Chondrocyte (in vitro differentiated cells): Measurements from ENCODE around the gene CATSPERE. TPM values are rescaled to one million over a fixed set of nuclear protein-coding genes. Genes with fewer than 3 reads are reported as not detected.
"Not testable (repeated sequence)": the region's sequence is repeated elsewhere in the genome, so short reads cannot be mapped to it uniquely, and the experiment has no call there.

Experiments
- DNase-seq: peaks from one replicate; pipeline ENCODE4 v3.0.0; 2021; ENCODE audit warnings: mixed read lengths, low spot score
- H3K27ac Mint-ChIP-seq: one replicate; pipeline ENCODE4 v1.8.0; 2021; ENCODE audit warnings: mild to moderate bottlenecking, moderate library complexity, mixed read lengths; ENCODE audit not compliant: unreplicated experiment
- H3K27me3 Mint-ChIP-seq: 2 replicates; pipeline ENCODE4 v1.8.0; 2021; ENCODE audit warnings: low read depth, mixed read lengths
- H3K36me3 Mint-ChIP-seq: 2 replicates; pipeline ENCODE4 v1.8.0; 2021; ENCODE audit warnings: low read depth, mixed read lengths
- H3K4me1 Mint-ChIP-seq: 2 replicates; pipeline ENCODE4 v1.8.0; 2021; ENCODE audit warnings: low read depth, mild to moderate bottlenecking, mixed read lengths
- H3K4me3 Mint-ChIP-seq: one replicate; pipeline ENCODE4 v1.8.0; 2021; ENCODE audit warnings: mild to moderate bottlenecking, moderate library complexity, mixed read lengths; ENCODE audit not compliant: unreplicated experiment
- H3K9me3 Mint-ChIP-seq: 2 replicates; pipeline ENCODE4 v1.8.0; 2021; ENCODE audit warnings: low read depth, mixed read lengths
- total RNA-seq: library from RNA; stranded (reverse); gene quantifications from 3 replicates; pipeline ENCODE4 v1.2.1, GENCODE V29; 2021
- TF ChIP-seq, protein P1 (sequence below): fragments of 200-600 bp; sonication (generic); IDR thresholded peaks from 2 replicates; pipeline ENCODE4 v1.5.0; 2021; ENCODE audit warnings: antibody characterized with exemption, mild to moderate bottlenecking, moderate library complexity

The CATSPERE gene
- total RNA-seq, 1 donor from 2014 or later = 1.5 TPM

DNA sequence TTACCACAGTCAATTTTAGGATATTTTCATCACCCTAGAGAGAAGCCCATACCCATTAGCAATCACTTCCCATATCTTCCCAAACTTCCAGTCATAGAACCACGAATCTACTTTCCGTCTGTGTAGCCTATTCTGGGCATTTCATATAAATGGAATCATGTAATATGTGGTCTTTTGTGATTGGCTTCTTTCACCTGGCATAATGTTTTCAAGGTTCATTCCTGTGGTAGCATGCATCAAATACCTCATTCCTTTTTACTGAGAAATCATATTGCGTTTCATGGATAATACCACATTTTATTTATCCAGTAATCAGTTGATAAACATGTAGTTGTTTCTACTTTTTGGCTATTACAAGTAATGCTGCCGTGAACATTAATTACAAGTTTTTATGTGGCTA lies 213.4 kb downstream of the CATSPERE start:
- H3K9me3 Mint-ChIP-seq = no peaks in the 10 kb centered on the region
- no peak for DNase-seq
- H3K4me1 Mint-ChIP-seq = peaks cover 70% of the 10 kb centered on the region
- TF ChIP-seq, protein P1, sequence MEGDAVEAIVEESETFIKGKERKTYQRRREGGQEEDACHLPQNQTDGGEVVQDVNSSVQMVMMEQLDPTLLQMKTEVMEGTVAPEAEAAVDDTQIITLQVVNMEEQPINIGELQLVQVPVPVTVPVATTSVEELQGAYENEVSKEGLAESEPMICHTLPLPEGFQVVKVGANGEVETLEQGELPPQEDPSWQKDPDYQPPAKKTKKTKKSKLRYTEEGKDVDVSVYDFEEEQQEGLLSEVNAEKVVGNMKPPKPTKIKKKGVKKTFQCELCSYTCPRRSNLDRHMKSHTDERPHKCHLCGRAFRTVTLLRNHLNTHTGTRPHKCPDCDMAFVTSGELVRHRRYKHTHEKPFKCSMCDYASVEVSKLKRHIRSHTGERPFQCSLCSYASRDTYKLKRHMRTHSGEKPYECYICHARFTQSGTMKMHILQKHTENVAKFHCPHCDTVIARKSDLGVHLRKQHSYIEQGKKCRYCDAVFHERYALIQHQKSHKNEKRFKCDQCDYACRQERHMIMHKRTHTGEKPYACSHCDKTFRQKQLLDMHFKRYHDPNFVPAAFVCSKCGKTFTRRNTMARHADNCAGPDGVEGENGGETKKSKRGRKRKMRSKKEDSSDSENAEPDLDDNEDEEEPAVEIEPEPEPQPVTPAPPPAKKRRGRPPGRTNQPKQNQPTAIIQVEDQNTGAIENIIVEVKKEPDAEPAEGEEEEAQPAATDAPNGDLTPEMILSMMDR = no peak
- no peaks in the 10 kb centered on the region for H3K27me3 Mint-ChIP-seq
- peak overlapping the region; percentile 75 for H3K27ac Mint-ChIP-seq
- H3K4me3 Mint-ChIP-seq = peak overlapping the region; percentile 36
- no peaks in the 10 kb centered on the region for H3K36me3 Mint-ChIP-seq

DNA sequence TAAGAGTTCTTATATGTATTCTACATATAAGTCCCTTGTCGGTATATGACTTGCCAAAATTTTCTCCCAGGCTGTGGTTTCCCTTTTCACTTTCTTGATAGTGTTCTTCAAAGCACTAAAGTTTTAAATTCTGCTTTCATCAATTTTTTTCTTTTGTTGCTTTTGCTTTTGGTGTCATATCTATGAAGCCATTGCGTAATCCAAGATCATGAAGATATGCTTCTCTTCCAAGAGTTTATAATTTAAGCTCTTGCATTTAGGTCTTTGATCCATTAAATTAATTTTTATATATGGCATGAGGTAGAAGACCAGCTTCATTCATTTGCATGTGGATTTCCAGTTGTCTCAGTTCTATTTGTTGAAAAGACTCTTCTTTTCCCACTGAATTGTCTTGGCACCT lies 214.1 kb downstream of the CATSPERE start:
- no peak for DNase-seq

DNA sequence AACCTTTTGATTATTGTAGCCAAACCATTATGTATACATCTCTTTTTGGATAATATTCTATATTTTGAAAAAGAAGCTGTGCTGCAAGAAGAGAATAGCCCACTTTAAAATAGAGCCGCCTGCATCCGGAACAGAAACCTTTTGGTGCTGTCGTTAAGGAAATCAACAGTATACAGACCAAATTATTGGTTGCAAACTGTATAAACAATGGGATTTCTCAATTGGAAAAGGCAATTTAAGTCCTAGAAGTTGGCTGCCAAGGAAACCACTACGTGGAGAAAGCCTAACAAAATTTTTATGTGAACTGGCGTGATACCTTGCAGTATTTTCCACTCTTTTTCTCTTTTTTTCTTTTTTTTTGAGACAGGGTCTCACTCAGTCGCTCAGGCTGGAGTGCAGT lies 217.6 kb downstream of the CATSPERE start:
- peaks cover 42% of the 10 kb centered on the region for H3K4me1 Mint-ChIP-seq
- H3K27me3 Mint-ChIP-seq = no peaks in the 10 kb centered on the region
- H3K36me3 Mint-ChIP-seq = peaks cover 4% of the 10 kb centered on the region
- H3K27ac Mint-ChIP-seq = peak overlapping the region; percentile 41
- DNase-seq = no peak
- no peaks in the 10 kb centered on the region for H3K9me3 Mint-ChIP-seq
- TF ChIP-seq, protein P1 = no peak
- H3K4me3 Mint-ChIP-seq = no peak overlapping the region

More for the DNA sequence above, 214.1 kb downstream of the CATSPERE start:
- peak overlapping the region; percentile 75 for H3K27ac Mint-ChIP-seq
- no peaks in the 10 kb centered on the region for H3K36me3 Mint-ChIP-seq
- H3K9me3 Mint-ChIP-seq = no peaks in the 10 kb centered on the region
- no peaks in the 10 kb centered on the region for H3K27me3 Mint-ChIP-seq
- TF ChIP-seq, protein P1 = no peak
- no peak overlapping the region for H3K4me3 Mint-ChIP-seq
- peaks cover 72% of the 10 kb centered on the region for H3K4me1 Mint-ChIP-seq

DNA sequence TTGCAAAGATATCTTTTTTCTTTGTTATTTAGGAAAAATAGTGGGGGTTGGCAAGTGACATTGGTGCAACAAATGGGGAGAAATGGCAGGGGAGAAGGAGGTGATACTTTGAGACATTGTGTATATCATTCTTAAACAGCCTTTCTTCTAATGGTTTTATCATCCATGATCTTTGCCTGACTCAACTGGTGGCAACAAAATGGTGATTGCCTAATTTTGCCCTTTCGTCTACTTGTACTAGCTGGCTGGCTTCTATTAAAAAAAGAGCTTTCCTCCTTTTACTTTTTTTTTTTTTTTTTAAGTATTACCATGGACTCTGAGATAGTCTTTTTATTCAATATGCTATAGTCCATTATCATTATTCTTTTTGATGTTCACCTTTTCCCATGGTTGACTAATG lies 219.6 kb downstream of the CATSPERE start:
- Mint-ChIP-seq H3K4me1 (peaks cover 24% of the 10 kb centered on the region), H3K9me3 (no peaks in the 10 kb centered on the region), H3K27ac (no peak overlapping the region), H3K27me3 (no peaks in the 10 kb centered on the region), H3K4me3 (no peak overlapping the region), H3K36me3 (peaks cover 4% of the 10 kb centered on the region)
- TF ChIP-seq, protein P1 = no peak
- no peak for DNase-seq

DNA sequence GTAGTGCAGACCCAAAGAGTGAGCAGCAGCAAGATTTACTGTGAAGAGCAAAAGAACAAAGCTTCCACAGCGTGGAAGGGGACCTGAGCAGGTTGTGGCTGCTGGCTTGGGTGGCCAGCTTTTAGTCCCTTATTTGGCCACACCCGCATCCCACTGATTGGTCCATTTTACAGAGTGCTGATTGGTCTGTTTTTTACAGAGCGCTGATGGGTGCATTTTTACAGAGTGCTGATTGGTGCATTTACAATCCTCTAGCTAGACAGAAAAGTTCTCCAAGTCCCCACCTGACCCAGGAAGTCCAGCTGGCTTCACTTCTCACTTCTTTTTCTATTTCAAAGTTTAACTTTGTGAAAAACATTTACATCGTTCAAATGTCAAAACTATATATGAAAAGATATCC lies 221.0 kb downstream of the CATSPERE start:
- not testable (repeated sequence) for DNase-seq, H3K27me3 Mint-ChIP-seq, H3K36me3 Mint-ChIP-seq, H3K27ac Mint-ChIP-seq, H3K4me3 Mint-ChIP-seq, H3K9me3 Mint-ChIP-seq
- peaks cover 24% of the 10 kb centered on the region for H3K4me1 Mint-ChIP-seq

Other genes with a start within 250 kb of the CATSPERE start
- 43.8 to 53.6 TPM (median 47.7 TPM) in 3 replicates for gene ADSS2, start 9.4 kb upstream of the CATSPERE start, total RNA-seq
- 57.2 to 65.6 TPM (median 62.9 TPM) in 3 replicates for gene DESI2, start 191.9 kb downstream of the CATSPERE start, total RNA-seq